ENCODE measurements around the gene TBC1D20.

- TF ChIP-seq, protein P1, sequence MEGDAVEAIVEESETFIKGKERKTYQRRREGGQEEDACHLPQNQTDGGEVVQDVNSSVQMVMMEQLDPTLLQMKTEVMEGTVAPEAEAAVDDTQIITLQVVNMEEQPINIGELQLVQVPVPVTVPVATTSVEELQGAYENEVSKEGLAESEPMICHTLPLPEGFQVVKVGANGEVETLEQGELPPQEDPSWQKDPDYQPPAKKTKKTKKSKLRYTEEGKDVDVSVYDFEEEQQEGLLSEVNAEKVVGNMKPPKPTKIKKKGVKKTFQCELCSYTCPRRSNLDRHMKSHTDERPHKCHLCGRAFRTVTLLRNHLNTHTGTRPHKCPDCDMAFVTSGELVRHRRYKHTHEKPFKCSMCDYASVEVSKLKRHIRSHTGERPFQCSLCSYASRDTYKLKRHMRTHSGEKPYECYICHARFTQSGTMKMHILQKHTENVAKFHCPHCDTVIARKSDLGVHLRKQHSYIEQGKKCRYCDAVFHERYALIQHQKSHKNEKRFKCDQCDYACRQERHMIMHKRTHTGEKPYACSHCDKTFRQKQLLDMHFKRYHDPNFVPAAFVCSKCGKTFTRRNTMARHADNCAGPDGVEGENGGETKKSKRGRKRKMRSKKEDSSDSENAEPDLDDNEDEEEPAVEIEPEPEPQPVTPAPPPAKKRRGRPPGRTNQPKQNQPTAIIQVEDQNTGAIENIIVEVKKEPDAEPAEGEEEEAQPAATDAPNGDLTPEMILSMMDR (IDR thresholded peaks at IDR 0.05; ENCODE audit: insufficient read depth, low read depth, low read length): no peak
- TF ChIP-seq EZH2 (IDR thresholded peaks at IDR 0.05; ENCODE audit: insufficient read depth, low read length): no peak
Observed at GRCh38 chr20:467755-468154, 5.4 kb upstream of the TBC1D20 start.

Data from astrocyte (in vitro differentiated cells and primary cell).